Measurements from ENCODE around the gene CORO1C.
"Not testable (repeated sequence)": the region's sequence is repeated elsewhere in the genome, so short reads cannot be mapped to it uniquely, and the experiment has no call there.

Gene CORO1C

DNA sequence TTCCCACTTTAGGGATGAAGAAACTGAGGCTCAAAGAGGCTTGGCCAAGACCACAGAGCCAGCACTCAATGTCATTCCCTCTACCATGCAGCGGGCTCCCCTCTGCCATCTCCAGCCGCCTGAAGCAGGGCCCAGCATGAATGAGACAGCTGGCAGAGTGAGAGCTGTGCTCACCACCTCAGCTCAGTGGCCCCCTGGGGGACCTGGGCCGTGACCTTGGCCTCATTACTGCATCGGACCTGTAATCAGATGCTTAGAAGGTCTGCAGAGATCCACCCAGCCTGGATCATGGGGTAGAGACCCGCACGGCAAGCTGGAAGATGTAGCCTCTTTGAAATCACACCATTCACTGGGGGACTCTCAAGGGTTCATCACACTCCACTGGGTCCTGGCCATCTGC is 22.7 kb upstream of the CORO1C start:
- DNase-seq (ENCODE audit: low read depth) = no peak

DNA sequence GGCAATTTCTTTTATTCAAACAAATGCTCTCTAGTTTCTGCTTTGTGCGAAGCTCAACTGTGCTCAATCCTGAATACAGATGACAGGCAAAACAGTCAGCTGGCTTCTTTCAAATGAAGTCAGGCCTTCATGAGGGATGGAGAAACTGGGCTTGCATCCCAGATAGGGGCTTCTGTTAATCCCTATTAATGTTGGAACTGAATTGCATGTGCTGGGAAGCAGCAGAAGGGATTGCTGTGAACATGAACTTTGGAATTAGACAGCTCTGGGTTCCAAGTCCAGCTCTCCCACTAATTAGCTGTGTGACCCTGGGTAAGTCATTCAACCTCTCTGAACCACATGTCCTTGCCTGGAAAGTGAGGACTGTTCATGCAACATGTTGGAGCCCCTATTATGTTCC is 21.1 kb upstream of the CORO1C start:
- DNase-seq (ENCODE audit: low read depth) = no peak

DNA sequence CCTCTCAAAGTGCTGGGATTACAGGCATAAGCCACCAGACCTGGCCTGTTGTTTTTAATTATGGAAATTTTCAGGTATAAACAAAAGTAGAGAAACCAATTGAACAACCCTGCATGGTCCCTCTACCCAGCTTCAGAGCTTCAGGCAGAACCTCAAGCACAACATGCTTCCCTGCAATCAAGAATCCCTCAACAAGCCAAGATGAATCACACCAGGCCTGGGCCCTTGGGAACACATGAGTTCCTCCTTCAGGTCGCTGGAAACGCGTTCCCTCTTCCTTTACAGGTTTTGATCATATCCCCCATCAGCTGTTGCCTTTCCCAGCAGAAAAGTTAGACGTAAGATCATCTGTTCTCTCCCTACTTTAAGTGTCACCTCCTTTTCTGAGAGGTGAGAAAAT is 20.5 kb upstream of the CORO1C start:
- no peak for DNase-seq (ENCODE audit: low read depth)

DNA sequence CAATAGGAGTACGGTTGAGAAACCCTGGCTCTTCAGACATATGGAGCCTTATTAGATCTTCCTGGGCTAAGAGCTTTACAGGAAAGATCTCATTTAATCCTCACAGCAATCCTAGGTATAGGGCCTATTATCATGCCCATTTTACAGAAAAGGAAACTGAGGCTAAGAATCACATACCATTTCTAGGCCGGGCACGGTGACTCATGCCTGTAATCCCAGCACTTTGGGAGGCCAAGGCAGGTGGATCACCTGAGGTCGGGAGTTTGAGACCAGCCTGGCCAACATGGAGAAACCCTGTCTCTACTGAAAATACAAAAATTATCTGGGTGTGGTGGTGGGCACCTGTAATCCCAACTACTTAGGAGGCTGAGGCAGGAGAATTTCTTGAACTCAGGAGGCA is 19.7 kb upstream of the CORO1C start:
- DNase-seq (ENCODE audit: low read depth) = not testable (repeated sequence)

DNA sequence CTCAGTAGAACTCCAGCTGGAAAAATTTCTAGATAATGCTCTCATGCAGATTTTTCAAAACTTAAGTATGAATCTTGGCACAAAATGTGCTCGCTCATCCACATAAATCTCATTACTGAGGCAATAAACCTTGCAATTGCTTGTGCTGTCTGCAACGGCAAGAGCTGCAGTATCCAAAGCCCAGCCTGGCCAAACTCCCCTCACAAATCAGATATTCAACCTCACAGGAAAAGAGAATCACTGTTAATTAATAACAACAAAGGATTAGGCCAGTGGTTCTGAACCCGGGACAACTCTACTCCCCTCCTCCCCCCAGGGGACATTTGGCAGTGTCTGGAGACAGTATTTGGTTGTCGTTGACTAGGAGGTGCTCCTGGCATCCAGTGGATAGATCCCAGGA is 19.2 kb upstream of the CORO1C start:
- DNase-seq (ENCODE audit: low read depth) = no peak

DNA sequence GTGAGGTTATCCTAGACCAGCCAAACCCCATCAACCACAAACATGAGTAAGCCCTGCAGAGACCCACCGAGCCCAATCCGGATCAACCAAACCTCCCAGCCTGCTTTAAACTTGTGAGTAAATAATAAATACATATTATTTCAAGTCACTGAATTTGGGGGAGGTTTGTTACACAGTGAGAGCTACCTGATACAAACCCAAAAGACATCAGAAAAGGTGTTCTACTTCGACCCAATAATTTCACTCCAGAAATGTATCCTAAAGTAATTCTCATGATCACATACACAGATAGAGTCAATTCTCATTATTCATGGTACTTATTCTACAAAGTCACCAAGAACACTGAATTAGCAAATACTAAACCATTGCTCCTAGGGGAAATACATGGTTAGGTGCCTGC is 16.2 kb upstream of the CORO1C start:
- DNase-seq (ENCODE audit: low read depth) = no peak

DNA sequence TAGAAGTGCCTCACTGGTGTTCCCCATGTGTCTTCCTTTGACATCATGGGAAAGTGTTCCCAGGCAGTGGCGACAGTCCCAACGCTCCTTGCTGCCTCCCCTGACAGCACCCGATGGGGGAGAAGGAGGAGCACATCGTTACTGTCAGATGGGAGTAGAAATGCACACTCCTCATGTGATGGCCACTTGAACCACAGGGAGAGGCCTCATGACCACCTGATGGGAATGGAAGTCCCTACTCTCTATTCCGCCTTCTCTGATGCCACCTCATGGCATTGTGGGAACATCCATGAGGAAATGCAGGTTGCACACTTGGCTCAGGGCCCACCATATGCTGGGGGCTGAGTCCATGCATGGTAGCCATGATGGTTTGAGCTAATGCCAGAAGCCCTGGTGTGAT is 14.3 kb upstream of the CORO1C start:
- no peak for DNase-seq (ENCODE audit: low read depth)

DNA sequence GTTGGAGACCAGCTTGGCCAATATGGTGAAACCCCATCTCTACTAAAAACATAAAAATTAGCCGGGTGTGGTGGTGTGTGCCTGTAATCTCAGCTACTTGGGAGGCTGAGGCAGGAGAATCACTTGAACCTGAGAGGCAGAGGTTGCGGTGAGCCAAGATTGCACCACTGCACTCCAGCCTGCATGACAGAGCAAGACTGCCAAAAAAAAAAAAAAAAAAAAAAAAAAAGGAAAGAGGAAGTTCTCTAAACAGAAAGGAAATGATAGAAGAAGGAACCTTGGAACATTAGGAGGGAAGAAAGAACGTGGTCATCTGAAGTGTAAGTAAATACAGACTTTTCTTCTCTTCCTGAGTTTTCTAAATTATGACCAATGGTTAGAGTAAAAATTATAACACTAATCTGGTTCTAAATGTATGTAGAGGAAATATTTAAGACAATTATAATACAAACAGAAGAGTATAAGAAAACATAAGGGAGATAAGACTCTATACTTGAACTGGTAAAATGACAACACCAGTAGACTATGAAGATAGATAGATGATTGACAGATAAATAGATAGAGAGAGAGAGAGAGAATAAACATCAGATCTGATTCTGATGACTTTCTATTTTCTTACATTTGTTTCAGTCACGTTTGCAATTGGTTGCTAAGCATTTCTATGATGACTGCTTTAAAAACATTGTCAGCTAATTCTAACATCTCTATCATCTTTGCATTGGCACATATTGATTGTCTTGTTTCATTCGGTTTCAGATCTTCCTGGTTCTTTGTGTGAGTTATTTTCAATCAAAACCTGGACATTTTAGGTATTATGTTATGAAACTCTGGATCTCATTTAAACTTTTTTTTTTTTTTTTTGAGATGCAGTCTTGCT is 12.9 kb upstream of the CORO1C start:
- DNase-seq (ENCODE audit: low read depth) = no peak

DNA sequence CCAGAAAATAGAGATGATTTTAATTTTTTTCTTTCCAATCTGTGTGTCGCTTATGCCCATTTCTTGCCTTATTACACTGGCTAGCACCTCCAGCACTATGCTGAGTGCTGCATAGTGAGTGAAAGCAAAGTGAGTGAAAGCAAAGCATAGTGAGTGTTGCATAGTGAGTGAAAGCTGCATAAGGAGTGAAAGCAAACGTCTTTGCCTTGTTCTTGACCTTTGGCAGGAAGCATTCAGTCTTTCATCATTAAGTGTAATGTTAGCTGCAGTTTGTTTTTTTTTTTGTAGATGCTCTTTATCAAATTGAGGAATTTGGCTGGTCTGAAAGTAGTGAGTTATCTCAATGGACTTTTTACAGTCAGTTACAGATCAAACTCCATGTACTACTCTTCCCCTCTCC is 6.9 kb upstream of the CORO1C start:
- no peak for DNase-seq (ENCODE audit: low read depth)

DNA sequence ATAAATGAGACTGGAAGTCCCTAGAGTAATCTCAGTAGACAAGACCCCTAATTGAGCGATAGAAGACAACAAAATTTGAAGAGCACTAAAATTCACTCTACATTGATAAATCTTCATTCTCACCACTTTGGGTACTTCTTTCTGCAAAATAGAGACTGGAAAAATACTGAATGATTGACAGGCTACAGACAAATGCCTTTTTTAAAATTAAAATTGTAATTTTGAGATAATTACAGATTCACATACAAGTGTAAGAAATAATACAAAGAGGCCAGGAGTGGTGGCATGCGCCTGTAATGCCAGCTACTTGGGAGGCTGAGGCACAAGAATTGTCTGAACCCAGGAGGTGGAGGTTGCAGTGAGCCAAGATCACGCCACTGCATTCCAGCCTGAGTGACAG is 4.5 kb upstream of the CORO1C start:
- DNase-seq (ENCODE audit: low read depth) = no peak

DNA sequence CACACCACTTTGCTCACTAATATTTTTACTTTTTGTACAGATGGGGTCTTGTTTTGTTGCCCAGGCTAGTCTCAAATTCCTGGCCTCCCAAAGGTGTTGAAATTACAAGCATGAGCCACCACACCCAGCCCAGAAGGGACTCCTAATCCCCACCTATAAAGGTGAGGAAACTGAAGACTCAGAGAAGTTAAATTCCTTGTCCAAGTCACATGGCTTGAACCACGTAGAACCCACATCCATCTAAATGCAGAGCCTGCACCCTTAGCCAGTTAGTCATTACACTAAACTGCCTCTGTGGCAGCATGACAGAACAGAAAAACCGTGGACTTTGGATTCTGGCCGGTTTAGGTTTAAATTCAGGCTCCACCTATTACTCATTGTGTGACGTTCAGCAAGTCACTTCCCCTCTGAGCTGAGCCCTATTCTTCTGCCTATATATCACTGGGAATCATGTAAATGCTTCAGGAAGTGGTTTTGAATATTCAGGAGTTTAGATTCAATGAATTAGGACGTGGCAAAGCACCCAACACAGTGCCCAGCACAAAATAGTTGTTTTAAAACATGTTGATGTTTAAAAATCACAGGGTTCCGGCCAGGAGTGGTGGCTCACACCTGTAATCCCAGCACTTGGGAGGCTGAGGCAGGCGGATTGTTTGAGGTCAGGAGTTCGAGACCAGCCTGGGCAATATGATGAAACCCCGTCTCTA is 3.0 kb upstream of the CORO1C start:
- peak; percentile 91 for DNase-seq (ENCODE audit: low read depth)

DNA sequence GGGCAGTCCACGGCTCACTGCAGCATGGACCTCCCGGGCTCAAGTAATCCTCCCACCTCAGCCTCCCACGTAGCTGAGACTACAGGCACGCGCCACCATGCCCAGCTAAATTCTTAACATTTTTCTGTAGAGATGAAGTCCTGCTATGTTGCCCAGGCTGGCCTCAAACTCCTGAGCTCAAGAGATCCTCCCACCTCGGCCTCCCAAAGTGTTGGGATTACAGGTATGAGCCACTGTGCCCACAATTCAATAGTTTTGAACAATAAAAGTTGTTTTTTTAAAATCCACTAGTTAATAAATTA is 1.9 kb upstream of the CORO1C start:
- not testable (repeated sequence) for DNase-seq (ENCODE audit: low read depth)

DNA sequence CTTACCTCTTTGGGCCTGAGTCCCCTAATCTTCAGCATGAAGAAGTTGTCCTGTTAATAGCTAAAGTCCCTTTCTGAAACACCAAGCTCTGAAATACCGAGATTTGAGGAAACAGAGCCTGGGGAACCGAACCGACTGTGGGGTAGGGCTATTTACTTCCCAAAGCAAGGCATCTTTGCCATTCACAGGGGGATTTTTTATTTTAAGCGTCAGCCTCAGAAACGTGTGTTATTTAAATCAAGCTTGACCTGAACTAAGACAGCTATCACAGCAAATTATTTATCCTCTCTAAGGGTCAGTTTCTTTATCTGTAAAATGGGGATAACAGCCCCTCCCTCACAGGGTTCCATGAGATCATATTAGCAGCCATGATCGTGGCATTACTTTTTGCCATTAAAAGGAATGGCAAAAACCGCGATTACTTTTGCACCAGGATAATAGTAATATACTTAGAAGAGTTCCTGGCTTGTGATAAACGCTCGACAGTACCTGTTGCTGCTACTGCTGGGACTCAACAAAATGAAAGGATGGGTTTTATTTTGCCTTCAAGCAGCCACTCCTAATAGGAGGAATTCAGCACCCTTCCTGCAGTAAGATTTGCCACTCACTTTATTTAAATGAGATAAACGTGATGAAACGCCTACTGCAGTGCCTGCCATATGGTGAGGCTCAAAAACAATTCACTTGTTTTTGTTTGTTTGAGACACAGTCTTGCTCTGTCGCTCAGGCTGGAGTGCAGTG is 1.3 kb upstream of the CORO1C start:
- DNase-seq (ENCODE audit: low read depth) = no peak

DNA sequence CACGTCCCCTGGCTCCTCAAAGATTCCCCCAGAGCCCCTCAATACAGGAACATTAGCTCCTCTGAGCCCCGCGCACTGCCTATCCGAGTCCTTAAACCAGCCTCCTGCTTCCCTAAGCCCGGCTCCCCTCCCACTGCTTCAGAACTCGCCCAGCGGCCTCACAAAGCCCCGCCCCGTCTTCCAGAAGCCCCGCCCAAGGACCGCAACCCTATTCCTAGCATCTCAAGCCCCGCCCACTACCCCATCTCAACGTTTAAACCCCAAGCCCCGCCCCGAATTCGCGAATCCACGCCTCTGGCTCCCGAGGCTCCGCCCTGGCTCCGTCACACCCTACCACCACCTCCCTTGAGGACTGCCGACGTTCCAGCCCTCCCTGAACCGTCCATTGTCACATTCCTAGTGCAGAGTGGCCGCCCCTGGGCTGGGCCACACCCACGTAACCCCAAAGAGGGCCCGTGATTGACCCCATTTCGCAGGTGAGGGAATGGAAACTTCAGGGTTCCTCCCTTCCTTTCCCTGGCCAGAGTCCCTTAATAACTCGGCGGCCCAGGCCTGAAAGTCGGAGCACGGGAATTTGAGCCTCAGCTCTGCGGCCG is 646 bp upstream of the CORO1C start:
- DNase-seq (ENCODE audit: low read depth) = peak; percentile 94

DNA sequence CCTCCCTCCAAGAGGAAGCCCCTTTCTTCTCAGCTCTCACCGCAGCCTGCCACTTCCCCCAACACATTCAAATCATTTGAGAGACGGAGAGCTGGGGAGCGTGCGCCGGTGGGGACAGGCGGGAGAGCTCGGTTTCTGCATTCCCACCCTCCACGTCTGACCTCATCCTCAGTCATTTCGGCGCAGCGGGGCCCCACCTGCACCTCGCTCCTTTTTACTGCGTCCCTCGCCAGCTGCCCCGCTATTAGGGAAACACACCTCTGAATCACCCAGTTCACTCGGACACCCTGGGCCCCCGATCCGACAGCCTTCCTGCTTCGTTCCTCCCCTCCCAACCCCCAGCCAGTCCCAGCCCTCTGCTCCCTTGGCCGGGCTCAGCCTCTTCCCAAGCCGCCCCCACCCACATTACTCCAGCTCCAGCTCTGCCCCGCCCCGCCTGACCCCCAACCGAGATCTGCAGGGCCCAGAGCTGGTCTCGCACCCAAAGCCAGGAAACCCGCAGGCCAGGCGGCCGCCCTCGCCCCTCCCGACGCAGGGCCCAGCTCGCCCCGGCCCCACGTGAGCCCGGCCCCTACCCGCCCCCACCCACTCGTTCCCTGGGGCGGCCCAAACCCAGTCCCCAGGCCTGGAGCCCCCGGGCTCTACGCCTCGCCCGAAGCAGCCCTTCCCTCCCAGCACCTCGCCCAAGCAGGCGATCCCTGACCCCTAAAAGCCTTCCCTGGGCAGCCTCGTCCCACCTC is 783 bp downstream of the CORO1C start:
- no peak for DNase-seq (ENCODE audit: low read depth)

DNA sequence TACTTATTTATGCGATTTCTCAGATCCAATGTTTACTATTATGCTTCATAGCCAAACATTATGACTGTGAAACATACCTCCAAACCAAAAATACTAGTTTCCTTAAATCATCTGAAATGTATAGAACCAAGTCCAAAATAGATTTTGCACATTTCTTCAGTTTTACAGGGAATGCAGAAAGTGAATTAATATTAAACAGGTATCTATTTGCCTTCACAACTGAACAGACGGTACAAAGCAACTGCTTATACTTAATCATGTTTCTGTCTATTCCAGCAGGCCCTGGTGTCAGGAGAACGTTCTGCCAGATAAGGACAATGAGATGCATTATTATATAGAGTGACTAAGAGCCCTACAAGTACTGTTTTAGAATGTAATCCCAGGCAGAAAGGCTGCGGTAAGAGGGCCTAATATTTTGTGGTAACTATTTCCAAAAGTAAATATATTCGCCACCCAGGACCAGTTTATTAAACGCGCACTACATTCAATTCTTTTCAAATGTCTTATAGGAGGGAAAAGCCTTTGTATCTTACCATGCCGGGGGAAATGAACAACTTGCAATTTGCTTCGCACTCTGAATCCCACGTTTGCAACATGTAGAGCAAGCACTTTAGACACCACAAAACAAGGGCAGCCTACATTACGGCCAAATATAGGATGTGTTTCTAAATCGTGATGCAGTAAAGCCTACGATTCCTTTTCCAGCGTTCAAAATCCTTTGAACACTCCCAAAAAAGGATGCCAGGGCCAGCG is 1.5 kb downstream of the CORO1C start:
- no peak for DNase-seq (ENCODE audit: low read depth)

DNA sequence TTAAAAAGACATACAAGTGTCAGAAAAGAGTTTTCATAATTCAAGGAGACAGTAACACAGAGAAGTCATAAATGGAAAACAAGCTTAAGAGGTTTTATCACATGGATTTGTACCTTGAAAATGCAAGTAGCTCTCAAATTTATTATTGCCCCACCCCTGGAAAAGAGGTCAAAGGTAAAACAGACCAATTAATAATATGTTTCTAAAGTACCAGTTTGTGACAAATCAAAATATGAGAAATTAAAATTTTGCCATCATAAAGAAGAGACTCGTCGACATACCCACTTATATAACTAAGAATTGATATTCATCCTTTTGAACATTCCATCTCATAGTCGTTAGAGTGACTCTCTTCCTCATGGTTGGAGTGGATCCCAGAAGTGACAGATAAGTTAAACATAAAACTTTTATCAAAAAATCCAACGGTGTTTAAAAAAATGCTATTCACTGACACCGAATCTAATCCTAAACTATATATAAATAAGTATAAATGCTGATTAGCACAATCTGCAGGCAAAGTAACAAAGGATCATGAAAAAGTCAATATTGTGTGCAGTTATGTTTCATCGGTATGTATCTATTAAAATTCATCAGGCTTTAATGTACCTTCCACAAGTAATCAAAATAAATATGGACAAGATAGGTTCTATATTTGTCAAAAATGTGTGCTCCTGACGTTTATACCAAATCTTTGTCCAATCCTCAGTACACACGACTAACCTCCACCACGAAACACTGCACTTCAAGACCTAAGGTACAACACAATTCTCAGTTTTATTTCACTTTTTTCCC is 2.3 kb downstream of the CORO1C start:
- DNase-seq (ENCODE audit: low read depth) = no peak

DNA sequence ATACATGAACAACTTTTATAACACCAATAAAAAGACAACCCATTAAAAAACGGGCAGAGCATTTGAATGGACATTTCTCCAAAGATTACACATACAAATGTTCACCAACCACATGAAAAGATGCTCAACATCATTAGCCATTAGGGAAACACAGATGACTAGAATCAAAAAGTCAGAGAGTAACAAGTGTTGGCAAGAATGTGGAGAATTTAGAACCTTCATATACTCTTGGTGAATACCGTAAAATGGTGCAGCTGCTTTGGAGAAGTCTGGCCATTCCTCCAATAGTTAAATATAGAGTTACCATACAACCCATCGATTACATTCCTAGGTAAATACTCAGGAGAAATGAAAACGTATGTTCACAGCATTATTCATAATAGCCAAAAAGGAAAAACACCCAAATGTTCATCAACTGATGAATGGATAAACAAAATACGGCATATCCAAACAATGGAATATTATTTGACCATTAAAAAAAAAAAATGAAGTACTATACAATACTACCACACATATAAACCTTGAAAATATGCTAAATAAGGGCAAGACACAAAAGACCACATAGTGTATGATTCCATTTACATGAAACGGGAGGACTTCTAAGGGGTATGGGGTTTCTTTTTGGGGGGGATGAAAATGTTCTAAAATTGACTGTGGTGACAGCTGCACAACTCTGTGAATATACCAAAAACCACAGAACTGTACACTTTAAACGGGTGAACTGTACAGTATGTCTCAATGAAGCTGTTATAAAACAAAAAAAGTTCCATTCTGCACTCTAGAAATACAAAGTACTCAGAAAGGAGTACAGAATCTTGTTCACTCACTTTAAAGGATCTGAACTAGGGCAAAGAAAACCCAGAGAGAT is 3.2 kb downstream of the CORO1C start:
- DNase-seq (ENCODE audit: low read depth) = no peak

DNA sequence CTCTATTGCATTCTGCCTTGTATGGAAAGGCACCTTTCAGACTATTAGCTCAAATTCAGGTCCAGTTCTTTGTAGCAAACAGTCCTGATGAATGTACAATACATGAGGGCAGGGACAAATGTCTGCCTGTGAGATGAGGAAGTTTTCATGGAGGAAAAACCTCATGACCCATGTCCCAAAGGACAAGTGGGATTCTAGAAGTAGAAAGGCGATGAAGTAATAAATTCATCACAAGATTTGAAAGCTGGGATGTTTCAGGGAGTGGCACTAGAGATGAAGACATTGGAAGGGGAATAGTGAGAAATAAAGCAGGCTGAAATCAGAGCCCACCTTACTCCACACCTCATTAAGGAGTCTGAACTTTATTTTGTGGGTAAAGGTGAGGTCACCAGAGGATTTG is 4.2 kb downstream of the CORO1C start:
- no peak for DNase-seq (ENCODE audit: low read depth)

DNA sequence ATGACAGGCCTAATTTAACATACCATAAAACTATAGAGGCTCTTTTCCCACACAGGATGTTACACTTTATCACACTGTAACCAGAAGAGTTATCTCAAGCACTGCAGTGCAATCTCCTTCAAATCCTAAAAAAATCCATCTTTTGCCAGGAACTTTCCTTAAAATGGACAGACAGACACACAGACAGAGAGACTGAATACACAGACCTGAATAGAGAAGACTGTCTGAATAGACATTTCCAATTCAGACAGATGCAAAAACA is 6.5 kb downstream of the CORO1C start:
- DNase-seq (ENCODE audit: low read depth) = no peak

Data from HS-5 (cell line).